Mesenchymal stem cell (in vitro differentiated cells and primary cell): Measurements from ENCODE around the gene LDB2.
A peak's percentile ranks its signal among the peaks of the same experiment; 100 is the strongest.
"Not testable (repeated sequence)": the region's sequence is repeated elsewhere in the genome, so short reads cannot be mapped to it uniquely, and the experiment has no call there.

Source experiments
- DNase-seq: peaks from one replicate; pipeline ENCODE4 v3.0.0-alpha.2; 2013
- H2AFZ ChIP-seq: one replicate; pipeline ENCODE4 v1.6.1; 2013; ENCODE audit warnings: low read depth, mild to moderate bottlenecking, control low read depth, inconsistent platforms, low read length, moderate library complexity
- H2AK5ac ChIP-seq: 2 replicates; pipeline ENCODE4 v1.6.1; 2013; ENCODE audit warnings: low read length, moderate library complexity, mild to moderate bottlenecking, inconsistent platforms; ENCODE audit not compliant: severe bottlenecking
- H2BK120ac ChIP-seq: one replicate; pipeline ENCODE4 v1.6.1; 2013; ENCODE audit warnings: low read depth, mild to moderate bottlenecking, inconsistent platforms, low read length, moderate library complexity
- H2BK12ac ChIP-seq, 2 experiments: one replicate each; pipeline ENCODE4 v1.6.1; 2013; ENCODE audit warnings: inconsistent platforms in 2 of 2, low read length in 2 of 2, mild to moderate bottlenecking in 2 of 2, moderate library complexity in 2 of 2, control low read depth in 1 of 2
- H2BK15ac ChIP-seq: one replicate; pipeline ENCODE4 v1.6.1; 2013; ENCODE audit warnings: mild to moderate bottlenecking, low read depth, inconsistent platforms; ENCODE audit not compliant: poor library complexity, severe bottlenecking
- H2BK5ac ChIP-seq: 2 replicates; pipeline ENCODE4 v1.6.1; 2013; ENCODE audit warnings: low read depth, mild to moderate bottlenecking, low read length, control low read depth, inconsistent platforms; ENCODE audit not compliant: poor library complexity, severe bottlenecking
- H3K14ac ChIP-seq, 2 experiments: one replicate each; pipeline ENCODE4 v1.6.1; 2013; ENCODE audit warnings: inconsistent platforms in 2 of 2, low read length in 2 of 2, control low read depth in 1 of 2, mild to moderate bottlenecking in 1 of 2, moderate library complexity in 1 of 2
- H3K18ac ChIP-seq, 2 experiments: one replicate each; pipeline ENCODE4 v1.6.1; 2013; ENCODE audit warnings: inconsistent platforms in 2 of 2, low read length in 2 of 2, control low read depth in 1 of 2, low read depth in 1 of 2, mild to moderate bottlenecking in 1 of 2
- H3K23ac ChIP-seq, 2 experiments: one replicate each; pipeline ENCODE4 v1.6.1; 2013; ENCODE audit warnings: inconsistent platforms in 2 of 2, low read length in 2 of 2, mild to moderate bottlenecking in 2 of 2, moderate library complexity in 2 of 2, control low read depth in 1 of 2
- H3K27ac ChIP-seq: 2 replicates; pipeline ENCODE4 v1.5.1; 2013; ENCODE audit warnings: mild to moderate bottlenecking, moderate library complexity, low read length, control low read depth, inconsistent platforms; ENCODE audit not compliant: poor library complexity, severe bottlenecking
- H3K27me3 ChIP-seq, 2 experiments: 2 replicates each; pipeline versions ENCODE4 v1.6.1 to v1.7.0; 2013; ENCODE audit warnings: low read length in 2 of 2, mild to moderate bottlenecking in 2 of 2, moderate library complexity in 2 of 2, control low read depth in 1 of 2, inconsistent platforms in 1 of 2; ENCODE audit not compliant: control insufficient read depth in 1 of 2, insufficient read depth in 1 of 2
- H3K36me3 ChIP-seq, 2 experiments: 2 replicates each; pipeline versions ENCODE4 v1.6.1 to v1.7.0; 2013; ENCODE audit warnings: low read length in 2 of 2, control low read depth in 1 of 2, inconsistent platforms in 1 of 2, low read depth in 1 of 2, mild to moderate bottlenecking in 1 of 2; ENCODE audit not compliant: insufficient read depth in 2 of 2, control insufficient read depth in 1 of 2
- H3K4ac ChIP-seq, 2 experiments: one replicate each; pipeline ENCODE4 v1.6.1; 2013; ENCODE audit warnings: inconsistent platforms in 2 of 2, low read length in 2 of 2, mild to moderate bottlenecking in 2 of 2, moderate library complexity in 2 of 2, control low read depth in 1 of 2, low read depth in 1 of 2
- H3K4me1 ChIP-seq: 2 replicates; pipeline ENCODE4 v1.6.1; 2013; ENCODE audit warnings: low read depth, low read length, control low read depth; ENCODE audit not compliant: control insufficient read depth, insufficient read depth
- H3K4me2 ChIP-seq: 2 replicates; pipeline ENCODE4 v1.6.1; 2013; ENCODE audit warnings: low read length, mild to moderate bottlenecking, inconsistent platforms; ENCODE audit not compliant: poor library complexity, severe bottlenecking
- H3K4me3 ChIP-seq, 2 experiments: 2 replicates each; pipeline versions ENCODE4 v1.5.1 to v1.7.0; 2013; ENCODE audit warnings: low read length in 2 of 2, mild to moderate bottlenecking in 2 of 2, control low read depth in 1 of 2, low read depth in 1 of 2; ENCODE audit not compliant: insufficient read depth in 1 of 2
- H3K79me1 ChIP-seq: replicated peaks from 2 replicates; pipeline ENCODE4 v1.6.1; 2013; ENCODE audit warnings: mild to moderate bottlenecking, control low read depth, low read length, inconsistent platforms; ENCODE audit not compliant: poor library complexity, severe bottlenecking
- H3K9ac ChIP-seq: 2 replicates; pipeline ENCODE4 v1.7.0; 2013; ENCODE audit warnings: mild to moderate bottlenecking, low read length, moderate library complexity
- H3K9me3 ChIP-seq: 2 replicates; pipeline ENCODE4 v1.7.0; 2013; ENCODE audit warnings: mild to moderate bottlenecking, low read length; ENCODE audit not compliant: control insufficient read depth
- H4K8ac ChIP-seq: one replicate; pipeline ENCODE4 v1.6.1; 2013; ENCODE audit warnings: inconsistent platforms, mild to moderate bottlenecking, low read length, moderate library complexity
- H4K91ac ChIP-seq: one replicate; pipeline ENCODE4 v1.6.1; 2013; ENCODE audit warnings: mild to moderate bottlenecking, low read length, inconsistent platforms
- WGBS: methylation state at CpG from one replicate; pipeline ENCODE4 v1.1.7; 2013; ENCODE audit warnings: mixed read lengths; 5-methylcytosine and 5-hydroxymethylcytosine counted together

Gene LDB2

DNA sequence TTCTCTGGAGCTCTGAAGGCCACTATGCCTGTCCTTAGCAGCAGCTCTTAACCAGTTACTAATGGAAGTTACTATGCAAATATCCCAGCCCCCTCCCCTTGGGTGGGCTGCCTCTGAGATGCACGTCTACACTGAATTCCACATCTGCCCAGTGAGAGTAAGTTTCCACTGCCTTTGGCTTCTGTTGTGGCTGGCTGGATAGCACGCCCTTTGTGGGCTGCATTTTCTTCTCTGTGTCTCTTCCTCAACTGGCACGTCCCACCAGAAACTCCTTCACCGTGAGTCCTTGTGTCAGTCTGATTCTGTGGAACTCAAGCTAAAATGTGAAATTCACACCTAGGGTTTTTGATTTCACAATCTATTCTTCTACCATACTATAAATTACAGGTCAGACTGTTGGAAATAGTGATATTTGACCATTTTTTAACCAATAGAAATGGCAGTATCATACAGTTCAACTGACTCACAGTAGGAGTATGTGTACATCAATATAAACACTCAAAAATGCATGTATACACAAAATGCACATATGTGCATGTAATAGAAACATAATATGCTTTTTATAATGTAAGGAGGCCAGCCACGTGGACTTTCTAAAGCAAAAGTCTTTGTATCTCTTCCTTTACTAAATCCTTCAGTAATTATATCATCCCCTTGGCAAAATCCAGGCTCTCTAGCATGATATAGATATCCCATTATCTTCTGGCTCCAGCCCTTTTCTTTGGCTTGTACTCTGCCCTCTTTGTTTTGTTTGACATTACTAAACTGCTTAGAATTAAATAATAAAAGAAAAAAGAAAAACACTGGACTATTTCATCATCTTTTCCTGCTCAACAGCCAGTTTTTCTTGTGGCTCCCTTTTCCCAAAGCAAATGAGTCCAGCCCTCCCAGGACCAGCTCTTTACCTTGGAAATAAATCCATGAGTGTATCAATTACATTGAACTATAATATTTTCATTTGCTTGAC is 33.2 kb upstream of the LDB2 start:
- Histone ChIP-seq H3K14ac (no peak overlapping the region), H2BK12ac (no peak overlapping the region), H3K9me3 (no peaks in the 10 kb centered on the region), H2AFZ (no peak overlapping the region), H3K4me1 (no peaks in the 10 kb centered on the region), H3K79me1 (no peaks in the 10 kb centered on the region), H3K27me3 (no peaks in the 10 kb centered on the region), H3K23ac (no peak overlapping the region), H3K4me2 (no peak overlapping the region), H3K4me3 (no peak overlapping the region), H4K91ac (no peak overlapping the region), H3K4ac (no peak overlapping the region), H3K27ac (no peak overlapping the region), H2AK5ac (no peak overlapping the region), H4K8ac (no peak overlapping the region), H2BK15ac (no peak overlapping the region), H2BK5ac (no peak overlapping the region), H2BK120ac (no peak overlapping the region), H3K36me3 (no peaks in the 10 kb centered on the region), H3K18ac (no peak overlapping the region), H3K9ac (no peak overlapping the region)
- no peak for DNase-seq
- WGBS: 85% methylated on average over 4 of the region's 5 CpGs

DNA sequence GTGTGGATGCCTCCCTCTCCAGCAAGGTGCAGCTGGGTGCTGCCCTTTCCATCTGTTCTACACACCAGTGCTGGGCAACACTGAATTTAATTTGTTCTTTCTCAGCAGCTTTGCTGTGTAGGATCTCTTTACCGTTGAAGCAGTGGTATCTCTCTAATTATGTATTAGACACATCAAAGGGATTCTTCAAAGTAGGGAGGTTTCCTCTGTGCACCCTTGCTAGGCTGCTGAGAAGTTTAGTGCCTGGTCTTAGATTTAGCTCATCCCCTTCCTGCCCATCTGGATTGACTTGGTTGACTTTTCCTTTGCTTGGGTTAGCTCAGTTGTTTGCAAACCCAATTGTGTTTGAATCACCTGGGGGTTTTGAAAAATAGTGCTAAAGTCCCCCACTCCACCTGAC is 27.8 kb upstream of the LDB2 start:
- Histone ChIP-seq H3K79me1 (no peaks in the 10 kb centered on the region), H2BK120ac (no peak overlapping the region), H3K9ac (no peak overlapping the region), H3K36me3 (no peaks in the 10 kb centered on the region), H3K9me3 (no peaks in the 10 kb centered on the region), H2BK5ac (no peak overlapping the region), H3K4me3 (no peak overlapping the region), H2BK15ac (no peak overlapping the region), H2AK5ac (no peak overlapping the region), H3K4ac (no peak overlapping the region), H3K18ac (no peak overlapping the region), H3K23ac (no peak overlapping the region), H3K4me2 (no peak overlapping the region), H3K27me3 (no peaks in the 10 kb centered on the region), H3K14ac (no peak overlapping the region), H4K8ac (no peak overlapping the region), H2BK12ac (no peak overlapping the region), H3K4me1 (no peaks in the 10 kb centered on the region), H3K27ac (no peak overlapping the region), H4K91ac (no peak overlapping the region), H2AFZ (no peak overlapping the region)
- WGBS: no CpG with 5 or more reads among the region's 1 CpG
- DNase-seq: no peak

DNA sequence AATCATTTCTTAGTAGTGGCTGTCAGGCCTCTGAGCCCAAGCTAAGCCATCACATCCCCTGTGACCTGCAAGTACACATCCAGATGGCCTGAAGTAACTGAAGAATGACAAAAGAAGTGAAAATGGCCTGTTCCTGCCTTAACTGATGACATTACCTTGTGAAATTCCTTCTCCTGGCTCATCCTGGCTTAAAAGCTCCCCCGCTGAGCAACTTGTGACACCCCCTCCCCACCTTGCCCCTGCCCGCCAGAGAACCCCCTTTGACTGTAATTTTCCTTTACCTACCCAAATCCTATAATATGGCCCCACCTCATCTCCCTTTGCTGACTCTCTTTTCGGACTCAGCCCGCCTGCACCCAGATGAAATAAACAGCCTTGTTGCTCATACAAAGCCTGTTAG is 20.3 kb upstream of the LDB2 start:
- not testable (repeated sequence) for H3K4me1 ChIP-seq, DNase-seq, H3K27me3 ChIP-seq, H3K9me3 ChIP-seq, H2BK120ac ChIP-seq, H3K18ac ChIP-seq, H2AK5ac ChIP-seq, H3K79me1 ChIP-seq, H3K4me3 ChIP-seq, H2BK15ac ChIP-seq, H2BK5ac ChIP-seq, H3K4ac ChIP-seq, H3K9ac ChIP-seq, H2BK12ac ChIP-seq, H3K14ac ChIP-seq, H4K91ac ChIP-seq, H3K4me2 ChIP-seq, H2AFZ ChIP-seq, H3K36me3 ChIP-seq, H4K8ac ChIP-seq, H3K23ac ChIP-seq, H3K27ac ChIP-seq
- WGBS: 83% methylated on average over 4 of the region's 4 CpGs

- peak overlapping the region in 1 of 2 experiments; percentile 4 for H3K18ac ChIP-seq
- no peak overlapping the region for H2AK5ac ChIP-seq
- H3K23ac ChIP-seq: no peak overlapping the region
- H3K4ac ChIP-seq: no peak overlapping the region
- no peaks in the 10 kb centered on the region for H3K36me3 ChIP-seq
- H2BK15ac ChIP-seq: no peak overlapping the region
- H2BK5ac ChIP-seq: no peak overlapping the region
- H3K14ac ChIP-seq: no peak overlapping the region
- WGBS: 73% methylated on average over 13 of the region's 13 CpGs
- no peaks in the 10 kb centered on the region for H3K9me3 ChIP-seq
- no peak overlapping the region for H3K4me2 ChIP-seq
- no peaks in the 10 kb centered on the region for H3K4me1 ChIP-seq
- no peak overlapping the region for H3K4me3 ChIP-seq
- H3K79me1 ChIP-seq: no peaks in the 10 kb centered on the region
- peak; percentile 42 for DNase-seq
- no peak overlapping the region for H2AFZ ChIP-seq
- no peak overlapping the region for H4K8ac ChIP-seq
- no peaks in the 10 kb centered on the region for H3K27me3 ChIP-seq
- H2BK12ac ChIP-seq: no peak overlapping the region
- no peak overlapping the region for H2BK120ac ChIP-seq
- no peak overlapping the region for H4K91ac ChIP-seq
- no peak overlapping the region for H3K27ac ChIP-seq
- H3K9ac ChIP-seq: no peak overlapping the region
Observed at GRCh38 chr4:16916719-16917337, 18.4 kb upstream of the LDB2 start.
